Progenitor cell of endocrine pancreas (in vitro differentiated cells): Measurements from ENCODE around the gene SIPA1L3. TPM values are rescaled to one million over a fixed set of nuclear protein-coding genes. Genes with fewer than 3 reads are reported as not detected.
"Not testable (repeated sequence)": the region's sequence is repeated elsewhere in the genome, so short reads cannot be mapped to it uniquely, and the experiment has no call there.

Experiments
- DNase-seq: peaks from one replicate; pipeline ENCODE4 v3.0.0; 2021; ENCODE audit warnings: low spot score; ENCODE audit not compliant: unreplicated experiment
- H3K27ac Mint-ChIP-seq: 2 replicates; pipeline ENCODE4 v1.8.0; 2021; ENCODE audit warnings: mild to moderate bottlenecking, moderate library complexity, mixed read lengths
- H3K27me3 Mint-ChIP-seq: 2 replicates; pipeline ENCODE4 v1.8.0; 2021; ENCODE audit warnings: mixed read lengths
- H3K36me3 Mint-ChIP-seq: 2 replicates; pipeline ENCODE4 v1.8.0; 2022; ENCODE audit warnings: mixed read lengths; ENCODE audit not compliant: insufficient read depth
- H3K4me1 Mint-ChIP-seq: 2 replicates; pipeline ENCODE4 v1.8.0; 2021; ENCODE audit warnings: low read depth, mixed read lengths
- H3K4me3 Mint-ChIP-seq: 2 replicates; pipeline ENCODE4 v1.8.0; 2021; ENCODE audit warnings: low read depth, mild to moderate bottlenecking, moderate library complexity, mixed read lengths
- H3K9me3 Mint-ChIP-seq: 2 replicates; pipeline ENCODE4 v1.8.0; 2021; ENCODE audit warnings: low read depth, mixed read lengths
- total RNA-seq: library from RNA; stranded (reverse); gene quantifications from 2 replicates; pipeline ENCODE4 v1.2.1, GENCODE V29; 2021
- TF ChIP-seq, protein P1 (sequence below): fragments of 200-600 bp; sonication (generic); IDR thresholded peaks from one replicate; pipeline ENCODE4 v1.5.0; 2021; ENCODE audit warnings: antibody characterized with exemption, mild to moderate bottlenecking; ENCODE audit not compliant: unreplicated experiment

The SIPA1L3 gene
- total RNA-seq, 1 donor from 2014 or later = 132 TPM

GRCh38 chr19:38060331-38060730, 153.3 kb downstream of the SIPA1L3 start:
- TF ChIP-seq, protein P1, sequence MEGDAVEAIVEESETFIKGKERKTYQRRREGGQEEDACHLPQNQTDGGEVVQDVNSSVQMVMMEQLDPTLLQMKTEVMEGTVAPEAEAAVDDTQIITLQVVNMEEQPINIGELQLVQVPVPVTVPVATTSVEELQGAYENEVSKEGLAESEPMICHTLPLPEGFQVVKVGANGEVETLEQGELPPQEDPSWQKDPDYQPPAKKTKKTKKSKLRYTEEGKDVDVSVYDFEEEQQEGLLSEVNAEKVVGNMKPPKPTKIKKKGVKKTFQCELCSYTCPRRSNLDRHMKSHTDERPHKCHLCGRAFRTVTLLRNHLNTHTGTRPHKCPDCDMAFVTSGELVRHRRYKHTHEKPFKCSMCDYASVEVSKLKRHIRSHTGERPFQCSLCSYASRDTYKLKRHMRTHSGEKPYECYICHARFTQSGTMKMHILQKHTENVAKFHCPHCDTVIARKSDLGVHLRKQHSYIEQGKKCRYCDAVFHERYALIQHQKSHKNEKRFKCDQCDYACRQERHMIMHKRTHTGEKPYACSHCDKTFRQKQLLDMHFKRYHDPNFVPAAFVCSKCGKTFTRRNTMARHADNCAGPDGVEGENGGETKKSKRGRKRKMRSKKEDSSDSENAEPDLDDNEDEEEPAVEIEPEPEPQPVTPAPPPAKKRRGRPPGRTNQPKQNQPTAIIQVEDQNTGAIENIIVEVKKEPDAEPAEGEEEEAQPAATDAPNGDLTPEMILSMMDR = no peak
- Mint-ChIP-seq H3K4me3 (no peak overlapping the region), H3K27ac (no peak overlapping the region), H3K9me3 (no peaks in the 10 kb centered on the region), H3K36me3 (peaks cover 1% of the 10 kb centered on the region), H3K4me1 (peaks cover 50% of the 10 kb centered on the region), H3K27me3 (no peaks in the 10 kb centered on the region)
- DNase-seq = no peak

DNA sequence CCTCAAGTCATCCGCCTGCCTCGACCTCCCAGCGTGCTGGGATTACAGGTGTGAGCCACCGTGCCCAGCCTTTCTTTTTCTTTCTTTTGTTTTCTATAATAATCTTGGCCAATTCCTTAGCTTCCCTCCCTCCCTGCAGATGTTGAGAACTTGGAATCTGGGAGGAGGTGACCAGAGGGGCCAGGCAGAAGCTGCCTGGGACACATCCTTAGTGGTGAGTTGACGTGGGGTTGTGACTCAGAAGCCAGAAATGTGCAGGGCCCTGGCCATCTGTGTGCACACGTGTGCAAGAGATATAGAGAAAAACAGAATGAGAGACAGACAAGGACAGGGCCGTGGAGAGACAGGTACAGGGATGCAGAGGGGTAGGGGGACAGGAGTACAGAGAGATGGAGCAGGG, 154.3 kb downstream of the SIPA1L3 start:
- peaks cover 42% of the 10 kb centered on the region for H3K4me1 Mint-ChIP-seq
- peak overlapping the region; percentile 90 for H3K27ac Mint-ChIP-seq
- H3K36me3 Mint-ChIP-seq = peaks cover 1% of the 10 kb centered on the region
- DNase-seq = no peak
- H3K9me3 Mint-ChIP-seq = no peaks in the 10 kb centered on the region
- TF ChIP-seq, protein P1 = no peak
- no peak overlapping the region for H3K4me3 Mint-ChIP-seq
- H3K27me3 Mint-ChIP-seq = no peaks in the 10 kb centered on the region

GRCh38 chr19:38062959-38063761, 156.2 kb downstream of the SIPA1L3 start:
- TF ChIP-seq, protein P1 = peak; percentile 14
- Mint-ChIP-seq H3K27me3 (no peaks in the 10 kb centered on the region), H3K27ac (peak overlapping the region; percentile 90), H3K9me3 (no peaks in the 10 kb centered on the region), H3K4me3 (no peak overlapping the region), H3K4me1 (peaks cover 32% of the 10 kb centered on the region), H3K36me3 (peaks cover 5% of the 10 kb centered on the region)
- peak; percentile 69 for DNase-seq

- TF ChIP-seq, protein P1 = no peak
- Mint-ChIP-seq H3K4me3 (no peak overlapping the region), H3K27ac (peak overlapping the region; percentile 90), H3K4me1 (peaks cover 26% of the 10 kb centered on the region), H3K9me3 (no peaks in the 10 kb centered on the region), H3K27me3 (no peaks in the 10 kb centered on the region), H3K36me3 (peaks cover 5% of the 10 kb centered on the region)
- DNase-seq = no peak
These were observed 156.9 kb downstream of the SIPA1L3 start for GRCh38 chr19:38063928-38064327.

DNA sequence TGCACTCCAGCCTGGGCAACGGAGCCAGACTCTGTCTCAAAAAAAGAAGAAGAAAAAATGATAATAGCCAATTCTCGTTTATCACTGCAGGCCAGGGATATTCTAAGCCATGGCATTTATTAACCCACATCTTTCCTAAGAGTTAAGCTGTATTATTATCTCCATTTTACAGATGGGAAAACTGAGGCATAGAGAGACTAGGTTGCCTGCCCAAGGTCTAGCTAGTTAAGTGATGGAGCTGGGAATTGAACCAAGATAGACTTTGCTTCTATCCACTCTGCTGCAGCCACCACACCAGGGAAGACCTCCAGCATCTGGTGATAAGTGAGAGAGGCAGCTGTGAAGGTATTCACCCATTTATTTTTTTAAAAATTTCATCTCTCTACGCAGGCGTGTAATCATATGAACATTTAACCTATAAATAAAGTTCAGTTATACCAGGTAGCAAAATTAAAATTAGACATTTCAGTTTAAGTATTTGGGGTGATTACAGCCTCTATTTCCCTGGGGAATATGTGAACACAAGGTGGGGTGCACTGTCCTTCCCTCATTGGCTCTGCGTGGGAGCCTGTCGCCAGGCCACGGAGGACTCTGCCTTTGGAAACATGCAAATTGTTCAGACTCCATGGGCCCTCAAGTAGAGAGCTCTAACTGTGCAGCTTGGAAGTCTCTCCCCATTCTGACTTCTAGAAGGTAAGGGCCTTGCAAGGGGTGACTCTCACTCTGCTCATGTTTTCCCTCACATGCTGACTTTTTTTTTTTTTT, 157.8 kb downstream of the SIPA1L3 start:
- DNase-seq = no peak
- TF ChIP-seq, protein P1 = no peak
- Mint-ChIP-seq H3K27me3 (no peaks in the 10 kb centered on the region), H3K36me3 (peaks cover 5% of the 10 kb centered on the region), H3K4me3 (no peak overlapping the region), H3K27ac (no peak overlapping the region), H3K9me3 (no peaks in the 10 kb centered on the region), H3K4me1 (peaks cover 26% of the 10 kb centered on the region)

GRCh38 chr19:38065775-38066174, 158.8 kb downstream of the SIPA1L3 start:
- not testable (repeated sequence) for H3K9me3 Mint-ChIP-seq, H3K4me3 Mint-ChIP-seq, H3K27ac Mint-ChIP-seq, DNase-seq, H3K36me3 Mint-ChIP-seq, H3K27me3 Mint-ChIP-seq
- peaks cover 31% of the 10 kb centered on the region for H3K4me1 Mint-ChIP-seq
